T-helper 2 cell (primary cell): ENCODE measurements around the gene CEP112.
"Not testable (repeated sequence)": the region's sequence is repeated elsewhere in the genome, so short reads cannot be mapped to it uniquely, and the experiment has no call there.

Experiments
- DNase-seq, 5 experiments: peaks; one replicate each; pipeline versions ENCODE4 v3.0.0 to v3.0.0-alpha.2; 2012 to 2022

The CEP112 gene

GRCh38 chr17:66210208-66210574 is 18.3 kb upstream of the CEP112 start:
- DNase-seq, result no peak

GRCh38 chr17:66207936-66208335 is 16.0 kb upstream of the CEP112 start:
- no peak for DNase-seq

GRCh38 chr17:66203274-66204015 is 11.5 kb upstream of the CEP112 start:
- no peak for DNase-seq

- DNase-seq, result peak in 4 of 5 experiments; percentile 15 to 90 (median 18)
Observed at GRCh38 chr17:66200685-66201092, 8.8 kb upstream of the CEP112 start.

GRCh38 chr17:66198242-66198641 is 6.3 kb upstream of the CEP112 start:
- DNase-seq, result no peak

GRCh38 chr17:66192378-66192687 is 400 bp upstream of the CEP112 start:
- DNase-seq, result no peak

- no peak for DNase-seq
Observed at GRCh38 chr17:66190738-66191592, 968 bp downstream of the CEP112 start.

- DNase-seq, result no peak
Observed at GRCh38 chr17:66187718-66188117, 4.2 kb downstream of the CEP112 start.

GRCh38 chr17:66185862-66186261 is 6.1 kb downstream of the CEP112 start:
- no peak for DNase-seq

- no peak for DNase-seq
Observed at GRCh38 chr17:66184392-66184791, 7.5 kb downstream of the CEP112 start.

- no peak for DNase-seq
Observed at GRCh38 chr17:66183529-66183928, 8.4 kb downstream of the CEP112 start.

- DNase-seq, result no peak
Observed at GRCh38 chr17:66178642-66179041, 13.3 kb downstream of the CEP112 start.

- DNase-seq, result no peak
Observed at GRCh38 chr17:66177048-66177447, 14.9 kb downstream of the CEP112 start.

- DNase-seq, result no peak
Observed at GRCh38 chr17:66175892-66176291, 16.0 kb downstream of the CEP112 start.

- no peak for DNase-seq
Observed at GRCh38 chr17:66172691-66173223, 19.2 kb downstream of the CEP112 start.

- no peak for DNase-seq
Observed at GRCh38 chr17:66172144-66172543, 19.8 kb downstream of the CEP112 start.

GRCh38 chr17:66171692-66172091 is 20.2 kb downstream of the CEP112 start:
- DNase-seq, result no peak

- DNase-seq, result no peak
Observed at GRCh38 chr17:66171172-66171571, 20.8 kb downstream of the CEP112 start.

- no peak for DNase-seq
Observed at GRCh38 chr17:66169839-66170238, 22.1 kb downstream of the CEP112 start.

GRCh38 chr17:66167189-66167815 is 24.6 kb downstream of the CEP112 start:
- DNase-seq, result no peak

GRCh38 chr17:66165537-66166123 is 26.3 kb downstream of the CEP112 start:
- DNase-seq, result peak in 2 of 5 experiments; percentile 2 to 62

GRCh38 chr17:66155055-66155454 is 36.9 kb downstream of the CEP112 start:
- not testable (repeated sequence) for DNase-seq

- DNase-seq, result no peak
Observed at GRCh38 chr17:66152756-66153155, 39.2 kb downstream of the CEP112 start.
